Endometrial microvascular endothelial cells (primary cell): Measurements from ENCODE around the gene SCGB1C2. TPM values are rescaled to one million over a fixed set of nuclear protein-coding genes. Genes with fewer than 3 reads are reported as not detected.
"Not testable (repeated sequence)": the region's sequence is repeated elsewhere in the genome, so short reads cannot be mapped to it uniquely, and the experiment has no call there.

ENCODE experiments used
- in situ Hi-C: cut with HindIII; loops from 2 replicates; pipeline ENCODE4 v1.10.0; 2017; ENCODE audit warnings: low sequenced_read_pairs, low pct_unique_long_range_greater_than_20kb; ENCODE audit errors: inconsistent ontology term
- total RNA-seq: library from RNA; depleted of rRNA; stranded (reverse); fragments of >200 nt; gene quantifications from one replicate; pipeline ENCODE4 v1.2.3, GENCODE V29; 2015; ENCODE audit errors: inconsistent ontology term

Gene SCGB1C2
- total RNA-seq, 1 donor from 2014 or later = not detected

DNA sequence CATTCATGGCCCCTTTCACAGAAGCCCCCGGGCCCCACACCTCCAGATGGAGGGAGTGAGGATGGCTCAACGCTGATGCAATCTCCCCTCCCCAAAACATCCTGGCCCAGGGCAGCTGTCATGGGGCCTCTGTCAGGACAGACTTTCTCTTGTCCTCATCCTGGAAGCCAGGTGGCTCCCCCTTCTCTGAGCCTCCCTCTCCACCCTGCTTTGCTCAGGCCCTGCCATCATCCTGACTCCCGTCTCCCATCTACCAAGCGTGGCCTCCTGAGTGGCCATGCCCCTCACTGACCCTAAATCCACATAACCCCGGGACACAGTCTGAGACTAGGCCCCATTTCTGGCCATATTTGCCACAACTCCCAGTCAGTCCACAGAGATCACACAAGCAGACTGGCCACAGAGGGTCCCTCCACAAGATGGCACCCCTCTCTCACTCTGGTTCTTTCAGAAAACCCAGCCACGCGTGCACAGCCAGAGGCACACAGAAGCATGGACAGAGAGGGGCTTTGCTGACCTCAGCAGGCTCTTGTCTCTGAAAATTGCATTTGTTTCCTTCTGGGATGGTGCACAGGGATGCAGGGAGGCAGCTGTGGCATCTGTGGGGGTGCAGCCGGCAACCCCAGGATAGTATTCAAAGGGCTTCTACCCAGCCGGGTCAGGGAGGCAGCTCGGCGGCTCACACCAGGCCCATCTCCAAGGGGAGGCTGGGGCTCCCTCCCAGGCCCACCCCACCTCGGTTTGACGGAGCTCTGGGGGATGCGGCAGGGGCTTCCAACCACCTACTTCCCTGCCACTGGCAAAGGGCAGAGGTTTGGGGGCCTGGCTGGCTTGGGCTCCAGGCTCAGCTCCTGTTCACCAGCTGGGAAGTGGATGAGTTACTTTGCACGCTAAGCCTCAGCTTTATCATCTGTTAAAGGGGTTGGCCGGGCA lies 27.2 kb downstream of the SCGB1C2 start:
- in situ Hi-C loops = no loop called here

DNA sequence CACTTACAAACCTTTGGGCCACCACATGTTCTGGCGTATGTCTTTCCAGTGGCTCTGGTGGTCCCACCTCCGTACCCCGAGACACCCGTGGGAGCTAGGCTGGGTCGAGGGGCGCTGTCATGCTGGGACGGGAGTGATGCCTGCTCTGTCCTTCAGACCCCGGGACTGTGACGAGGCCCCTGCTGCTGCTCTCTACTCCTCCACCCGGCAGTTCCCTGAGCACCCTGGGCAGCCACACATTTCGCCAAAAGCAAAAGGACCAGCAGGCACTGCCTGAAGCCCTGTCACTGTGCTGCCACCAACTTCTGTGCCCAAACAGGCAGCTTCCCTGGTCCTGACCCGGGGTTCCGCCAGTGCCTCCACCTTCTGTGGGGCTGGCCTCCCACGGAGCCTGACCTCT lies 28.6 kb downstream of the SCGB1C2 start:
- in situ Hi-C loops = no loop called here

DNA sequence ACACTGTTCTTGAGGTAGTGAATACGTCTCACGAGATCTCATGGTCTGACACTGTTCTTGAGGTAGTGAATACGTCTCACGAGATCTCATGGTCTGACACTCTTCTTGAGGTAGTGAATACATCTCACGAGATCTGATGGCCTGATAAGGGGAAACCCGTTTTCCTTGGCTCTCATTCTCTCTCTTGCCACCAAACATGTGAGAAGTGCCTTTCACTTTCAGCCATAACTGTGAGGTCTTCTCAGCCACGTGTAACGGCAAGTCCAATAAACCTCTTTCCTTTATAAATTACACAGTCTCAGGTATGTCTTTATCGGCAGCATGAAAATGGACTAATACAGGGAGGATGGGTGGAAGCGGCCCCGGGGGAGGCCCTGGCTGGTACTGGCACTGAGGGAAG lies 31.2 kb downstream of the SCGB1C2 start:
- in situ Hi-C loops = not testable (repeated sequence)

DNA sequence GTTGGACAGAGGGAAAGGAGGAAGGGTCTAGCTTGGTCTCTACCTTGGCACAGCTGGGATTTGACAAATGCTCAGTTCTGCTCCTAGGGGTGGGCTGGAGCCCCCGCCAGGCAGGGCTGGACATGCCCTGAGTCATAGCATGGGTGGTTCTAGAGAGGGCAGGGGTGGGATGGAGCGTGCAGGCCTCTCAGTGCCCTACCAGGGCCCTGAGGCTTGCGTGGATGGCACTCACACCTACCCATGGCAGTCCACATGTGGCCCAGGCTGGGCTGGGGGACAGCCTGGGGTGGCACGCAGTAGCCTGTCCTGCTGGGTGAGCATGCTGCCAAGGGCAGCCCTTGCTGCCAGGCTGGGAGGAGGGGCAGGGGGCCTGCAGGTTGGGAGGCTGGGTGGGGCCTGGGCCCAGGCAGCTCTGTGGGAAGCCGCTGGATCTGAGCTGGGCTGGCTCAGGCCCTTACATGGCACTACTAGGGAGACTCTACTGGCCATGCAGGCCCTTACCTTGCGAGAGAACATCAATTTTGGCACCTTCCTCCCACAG lies 32.8 kb downstream of the SCGB1C2 start:
- in situ Hi-C loops = no loop called here

DNA sequence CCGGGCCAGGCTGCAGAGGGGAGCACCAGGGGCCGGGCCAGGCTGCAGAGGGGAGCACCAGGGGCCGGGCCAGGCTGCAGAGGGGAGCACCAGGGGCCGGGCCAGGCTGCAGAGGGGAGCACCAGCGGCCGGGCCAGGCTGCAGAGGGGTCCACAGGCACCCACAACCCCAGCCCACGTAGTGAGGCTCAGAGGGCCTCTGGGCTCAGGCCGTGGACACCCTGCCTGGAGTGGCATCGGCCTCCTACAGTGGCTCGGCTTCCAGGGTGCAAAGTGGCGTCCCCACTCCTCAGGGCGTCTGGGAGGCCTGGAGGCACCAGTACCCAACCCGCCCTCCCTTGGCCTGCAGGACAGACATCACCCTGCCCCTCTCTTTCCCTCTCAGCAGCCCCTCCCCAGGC lies 34.5 kb downstream of the SCGB1C2 start:
- in situ Hi-C loops = no loop called here

DNA sequence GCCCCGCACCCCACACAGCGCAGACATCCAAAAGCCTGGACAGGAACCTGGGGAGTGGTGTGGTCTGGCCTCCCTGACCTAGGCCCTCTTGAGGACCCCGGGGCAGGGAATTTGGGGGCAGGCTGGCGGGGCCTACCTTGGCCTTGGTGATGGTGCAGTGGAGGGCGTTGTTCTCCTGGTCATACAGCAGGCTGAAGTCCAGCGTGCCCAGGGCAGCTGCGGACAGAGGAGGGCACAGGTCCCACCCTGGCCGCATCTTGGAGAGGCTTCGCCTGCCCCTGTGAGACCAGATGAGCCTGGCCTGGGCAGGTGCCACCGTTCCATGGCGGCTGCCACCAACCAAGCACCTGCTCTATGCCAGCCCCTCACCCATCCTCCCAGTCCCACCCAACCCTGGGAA lies 35.0 kb downstream of the SCGB1C2 start:
- in situ Hi-C loops = no loop called here

DNA sequence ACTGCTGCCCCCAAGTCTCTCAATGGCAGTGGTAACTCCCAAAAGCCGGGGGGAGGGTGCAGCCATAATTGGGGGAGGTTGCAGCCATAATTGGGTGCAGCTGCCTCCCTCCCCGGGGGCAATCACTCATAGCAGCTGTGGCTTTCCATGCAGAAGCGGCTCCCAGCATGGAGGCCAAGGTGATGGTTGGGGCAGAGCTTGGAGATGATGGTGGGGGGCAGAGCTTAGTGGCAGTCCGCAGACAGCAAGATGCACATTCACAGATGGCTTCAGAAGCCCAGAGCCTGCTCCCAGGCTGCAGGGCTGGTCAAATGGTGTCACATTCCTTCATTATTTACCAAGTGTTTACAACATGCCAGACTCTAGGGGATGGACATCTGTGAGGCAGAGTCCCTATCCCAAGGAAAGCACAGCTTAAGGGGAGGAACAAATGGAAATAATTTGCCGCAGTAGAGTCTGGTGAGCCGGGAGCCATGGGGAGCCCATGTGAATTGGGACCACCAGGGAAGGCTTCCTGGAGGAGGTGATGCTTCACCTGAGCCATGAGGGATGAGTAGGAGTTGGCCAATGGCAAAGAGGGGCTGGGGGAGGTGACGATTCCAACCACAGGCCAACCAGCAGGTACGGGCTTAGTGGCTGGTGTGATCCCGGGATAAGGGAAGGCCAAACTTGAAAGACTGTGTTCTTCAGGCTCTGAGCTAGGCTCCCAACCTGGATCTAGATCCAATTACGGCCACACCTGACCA lies 36.0 kb downstream of the SCGB1C2 start:
- in situ Hi-C loops = no loop called here

DNA sequence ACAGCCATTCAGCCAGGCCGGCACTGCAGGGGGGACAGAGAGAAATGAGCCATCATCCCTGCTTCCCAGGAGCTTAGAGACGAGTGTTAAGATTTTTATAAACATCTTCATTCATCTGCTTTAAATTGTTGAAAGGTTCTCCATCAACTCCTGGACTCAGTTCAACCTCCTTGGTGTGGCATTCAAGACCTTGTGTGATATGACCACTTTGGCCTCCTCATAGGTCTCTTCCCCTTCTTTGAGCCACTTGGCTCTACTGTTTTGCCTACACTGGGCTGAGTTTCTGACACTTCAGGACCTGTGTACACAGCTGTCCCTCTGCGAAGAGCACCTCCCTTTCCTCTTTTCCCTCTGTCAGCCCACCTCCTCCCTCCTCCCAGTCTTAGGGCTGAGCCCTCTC lies 39.8 kb downstream of the SCGB1C2 start:
- in situ Hi-C loops = no loop called here

DNA sequence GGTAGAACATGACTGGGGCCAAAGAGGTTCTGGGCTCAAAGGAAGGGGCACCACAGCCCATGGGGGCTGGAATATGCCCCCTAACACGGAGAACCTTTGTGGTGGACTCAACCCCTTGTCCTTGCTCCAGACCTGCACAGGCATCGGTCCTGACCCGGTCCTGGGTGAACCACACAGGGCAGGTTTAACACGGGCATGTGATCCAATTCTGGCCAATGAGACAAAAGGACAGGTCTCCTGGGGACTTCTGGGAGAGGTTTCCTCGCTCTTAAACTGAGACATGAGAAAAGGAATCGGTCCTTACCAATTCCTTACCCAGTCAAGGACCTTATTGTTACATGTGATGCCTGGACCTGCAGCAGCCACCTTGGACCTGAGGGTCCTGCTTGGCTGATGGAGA lies 40.4 kb downstream of the SCGB1C2 start:
- in situ Hi-C loops = no loop called here

DNA sequence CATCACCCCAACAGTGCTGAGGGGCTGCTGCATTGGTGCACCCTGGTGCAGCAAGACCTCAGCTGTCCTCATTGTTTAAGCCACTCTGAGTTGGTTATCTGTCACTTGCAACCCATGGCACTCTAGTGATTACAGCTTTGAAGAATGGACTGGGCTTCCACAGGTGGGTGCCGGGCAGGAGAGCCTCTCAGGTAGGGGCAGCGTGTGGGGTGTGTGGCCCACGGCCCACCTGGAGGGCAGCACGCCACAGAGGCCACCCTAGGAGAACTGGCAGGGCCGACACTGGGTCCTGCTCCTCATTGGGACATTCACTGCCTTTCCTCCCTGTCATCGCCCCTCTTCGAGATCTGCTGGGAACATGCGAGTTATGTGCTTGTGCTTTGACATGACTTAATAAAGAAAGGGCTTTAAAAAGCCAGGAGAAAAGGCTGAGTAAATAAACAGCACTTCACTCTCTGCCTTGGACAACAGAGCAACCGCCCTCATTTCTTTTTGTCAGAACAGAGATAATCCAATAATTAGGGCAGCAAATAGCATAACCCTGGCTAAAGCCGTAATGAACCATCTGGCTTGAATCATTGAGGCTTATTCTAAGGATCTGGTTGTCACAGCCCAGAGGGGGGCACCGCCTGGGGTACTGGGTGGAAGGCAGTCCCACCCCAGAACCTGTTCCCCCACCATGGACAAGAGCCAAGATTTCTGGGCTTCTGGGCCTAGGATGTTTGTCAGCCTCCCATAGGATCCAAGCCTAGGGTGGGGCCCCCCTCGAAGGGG lies 41.1 kb downstream of the SCGB1C2 start:
- in situ Hi-C loops = no loop called here

DNA sequence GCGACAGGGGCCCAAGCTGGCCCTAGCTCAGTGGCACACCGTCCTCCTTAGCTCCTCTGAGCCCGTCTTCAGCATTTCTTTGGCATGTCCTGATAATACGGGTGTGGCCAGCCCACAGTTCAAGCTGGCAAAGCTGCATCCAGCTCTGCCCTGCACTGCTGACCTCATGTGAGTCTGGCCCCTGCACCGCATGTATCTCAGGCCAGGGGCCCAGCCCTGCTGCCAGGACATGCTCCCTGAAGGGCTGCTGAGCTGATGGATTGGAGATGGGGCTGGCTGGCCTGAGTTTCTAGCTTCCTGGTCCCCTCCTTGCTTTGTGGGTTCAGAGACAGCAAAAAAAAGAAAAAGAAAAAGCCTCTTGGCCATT lies 41.7 kb downstream of the SCGB1C2 start:
- in situ Hi-C loops = no loop called here

DNA sequence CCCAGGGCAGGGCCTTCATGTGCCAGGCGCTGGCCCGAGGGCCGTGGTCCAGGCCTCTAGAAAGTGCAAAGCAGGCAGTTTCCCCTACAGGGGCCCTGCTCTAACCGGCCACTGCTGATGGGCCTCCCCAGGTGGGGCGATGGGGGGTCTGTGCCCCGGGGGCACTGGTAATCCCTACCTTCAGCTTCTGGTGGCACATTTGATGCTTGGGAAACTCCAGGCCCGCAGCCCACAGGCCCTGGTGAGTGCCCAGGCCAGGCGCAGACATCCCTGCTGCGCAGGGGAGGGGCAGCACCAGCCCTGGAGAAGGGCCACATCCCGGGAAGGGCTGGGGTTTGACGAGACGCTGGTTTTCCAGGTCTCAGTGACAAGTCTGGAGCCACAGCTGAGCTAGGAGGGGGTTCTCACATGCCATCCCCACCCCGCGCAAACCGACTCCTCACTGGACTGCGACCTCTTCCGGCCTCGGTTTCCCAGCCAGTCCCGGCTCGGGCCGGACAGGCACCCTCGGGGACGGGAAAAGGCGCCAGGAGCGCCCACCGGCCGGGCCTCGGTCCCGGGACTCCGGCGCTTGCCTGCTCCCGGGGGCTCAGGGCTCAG lies 42.5 kb downstream of the SCGB1C2 start:
- in situ Hi-C loops = no loop called here

DNA sequence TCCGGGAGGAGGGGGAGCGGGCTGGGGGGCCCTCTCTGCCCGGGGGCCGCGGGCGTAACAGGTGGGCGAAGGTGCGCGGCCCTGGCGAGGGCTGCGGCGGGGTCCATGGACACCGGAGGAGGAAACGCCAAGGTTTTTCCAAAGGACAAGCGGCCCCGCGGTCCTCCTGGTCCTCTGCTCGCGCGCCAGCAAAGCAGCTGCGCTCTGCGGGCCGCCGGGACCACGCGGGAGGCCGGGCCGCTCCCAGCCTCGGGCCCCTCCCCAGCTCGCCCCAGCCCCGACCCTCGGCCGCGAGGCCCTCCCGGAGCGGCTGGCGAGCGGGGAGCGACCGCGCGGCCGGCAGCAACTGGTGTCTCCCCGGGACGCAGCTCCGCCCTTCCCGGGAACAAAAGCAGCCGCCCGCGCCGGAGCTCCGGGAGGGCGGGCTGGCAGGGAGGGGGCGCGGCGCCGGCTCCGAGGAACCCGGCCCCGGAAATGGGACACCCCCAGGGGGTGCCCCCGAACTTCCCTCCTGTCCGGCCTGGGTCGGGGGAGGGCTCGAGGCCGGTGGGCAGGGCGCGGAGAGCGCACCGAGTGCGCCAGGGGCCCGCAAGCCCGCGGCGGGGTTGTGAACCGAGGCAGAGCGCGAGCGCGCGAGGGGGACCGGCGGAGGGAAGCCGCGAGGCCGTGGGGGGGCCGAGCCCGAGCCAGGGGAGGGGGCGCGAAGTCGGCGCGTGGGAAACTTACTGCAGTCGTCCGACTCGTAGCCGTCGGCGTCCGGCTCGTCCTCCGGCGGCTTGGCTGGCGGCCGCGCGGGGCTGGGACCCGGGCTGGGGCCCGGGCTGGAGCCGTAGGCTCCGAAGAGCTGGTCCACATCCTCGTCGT lies 43.2 kb downstream of the SCGB1C2 start:
- in situ Hi-C loops = no loop called here

DNA sequence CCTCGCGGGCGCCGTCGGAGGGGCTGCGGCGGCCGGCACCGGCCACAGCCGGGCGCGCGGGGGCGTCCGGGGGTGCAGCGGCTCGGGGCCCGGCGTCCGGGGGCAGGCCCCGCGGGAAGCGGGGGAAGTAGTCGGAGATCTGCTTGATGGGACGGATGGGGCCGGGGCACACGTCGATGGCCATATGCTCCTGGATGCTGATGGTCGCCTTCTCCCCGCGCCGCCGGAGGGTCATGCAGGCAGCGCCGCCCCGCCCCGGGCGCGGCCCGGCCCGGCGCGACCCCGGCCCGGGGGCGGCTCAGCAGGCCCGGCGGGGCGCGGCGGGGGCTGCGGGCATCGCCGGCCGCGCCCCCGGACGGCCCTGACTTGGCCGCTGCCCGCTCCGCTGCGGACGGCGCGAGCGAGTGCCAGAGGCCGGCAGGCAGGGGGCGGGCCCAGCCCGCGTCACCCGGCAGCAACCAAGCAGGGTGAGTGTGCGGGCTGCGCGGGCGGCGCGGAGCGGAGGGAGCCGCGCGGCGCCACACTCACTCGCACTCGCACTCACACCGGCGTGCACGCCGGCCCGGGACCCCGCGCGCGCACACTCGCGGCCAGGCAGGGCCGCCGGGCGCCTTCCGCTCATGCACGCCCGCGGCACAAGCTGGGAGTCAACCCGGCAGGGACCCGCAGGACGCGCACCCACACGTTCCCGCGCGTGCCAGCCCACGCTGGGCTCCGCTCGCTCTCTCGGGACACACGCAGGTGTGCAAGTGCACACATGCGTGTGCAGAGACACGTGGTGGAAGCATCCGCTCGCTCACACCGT lies 44.1 kb downstream of the SCGB1C2 start, which contains the start of gene DOC2B:
Gene DOC2B (minus strand): TSS at position 406 of the 805 bp plus-strand sequence. CDS start 171 bp downstream, at position 235.
- in situ Hi-C loops = no loop called here

DNA sequence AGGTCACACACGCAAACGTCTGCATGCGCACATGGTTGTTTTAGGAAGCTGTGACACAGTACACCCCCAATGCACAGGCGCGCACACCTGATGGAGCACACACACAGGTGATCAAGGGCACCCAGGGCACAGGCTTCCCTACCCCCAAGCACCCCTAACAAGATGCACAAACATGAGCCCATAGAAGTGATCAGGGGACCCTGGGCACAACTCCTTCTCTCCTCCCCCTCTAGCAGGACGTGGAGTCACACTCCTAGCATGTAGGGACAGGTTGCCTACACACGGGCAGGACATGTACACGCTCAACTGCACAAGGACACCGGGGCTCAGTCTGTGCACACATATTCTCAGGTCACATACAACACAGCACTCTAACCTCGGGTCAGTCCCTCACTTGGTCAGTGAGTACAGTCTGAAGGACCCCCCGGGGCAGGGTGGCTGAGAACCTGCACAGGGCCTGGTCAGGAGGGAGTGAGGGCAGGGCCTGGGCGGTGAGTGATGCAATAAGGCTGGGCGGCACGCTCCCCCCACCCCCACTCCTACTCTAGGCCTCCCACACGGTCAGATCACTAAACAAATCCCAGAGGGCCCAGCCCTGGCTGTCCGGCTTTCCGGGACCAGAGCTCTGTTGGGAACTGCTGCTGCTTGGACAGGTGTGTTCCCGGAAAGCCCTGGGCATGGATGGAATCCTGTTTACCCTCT lies 44.8 kb downstream of the SCGB1C2 start:
- in situ Hi-C loops = no loop called here

DNA sequence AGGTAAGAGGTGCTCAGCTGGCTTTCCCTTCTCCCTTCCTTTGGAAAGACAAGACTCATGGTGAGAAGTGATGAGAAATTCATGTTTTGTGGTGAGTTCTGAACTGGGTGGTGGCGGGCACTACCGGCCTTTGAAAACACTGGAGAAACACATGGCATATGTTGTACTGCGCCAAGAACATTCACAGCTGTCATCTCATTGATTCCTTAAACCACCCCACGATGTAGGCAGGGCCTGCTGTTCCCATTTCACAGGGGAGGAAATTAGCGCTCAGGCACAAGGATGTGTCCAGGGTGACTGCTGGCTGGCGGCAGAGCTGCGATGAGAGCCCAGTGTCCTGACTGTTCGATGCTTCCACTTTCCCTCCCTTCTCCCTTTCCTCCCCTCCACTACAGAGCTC lies 45.7 kb downstream of the SCGB1C2 start:
- in situ Hi-C loops = no loop called here
